ENCODE measurements around the gene CPA4. TPM values are rescaled to one million over a fixed set of nuclear protein-coding genes. Genes with fewer than 3 reads are reported as not detected.

The CPA4 gene
- total RNA-seq, 2 experiments from 2014 or later = not detected

- no TSS peak for BruUV-seq (replicated peaks)
- no peak overlapping the region for H3K4me3 ChIP-seq (ENCODE audit: low read depth, low read length, poor library complexity, severe bottlenecking)
- TF ChIP-seq EZH2phosphoT487 (IDR thresholded peaks at IDR 0.05; ENCODE audit: borderline replicate concordance, low read depth, low read length) = no peak
- TF ChIP-seq CTCF (conservative IDR thresholded peaks at IDR 0.05; ENCODE audit: low read length) = no peak
- H3K27ac ChIP-seq (ENCODE audit: low read depth, low read length, poor library complexity, severe bottlenecking) = no peak overlapping the region
- no peaks in the 10 kb centered on the region for H3K9me3 ChIP-seq (ENCODE audit: low read length)
- no peaks in the 10 kb centered on the region for H3K4me1 ChIP-seq (ENCODE audit: insufficient read depth, low read length, poor library complexity, severe bottlenecking)
- CTCF ChIA-PET (ENCODE audit: unreplicated experiment) = no interaction called here
- no peak overlapping the region for H3K4me2 ChIP-seq (ENCODE audit: low read length)
- H3K79me2 ChIP-seq (ENCODE audit: insufficient read depth, low read depth, low read length) = no peaks in the 10 kb centered on the region
- POLR2A ChIA-PET = no interaction called here
- no peaks in the 10 kb centered on the region for H3K36me3 ChIP-seq (ENCODE audit: insufficient read depth, low read length)
- intact Hi-C loops (cut with micrococcal nuclease; ENCODE audit: unreplicated experiment) = no loop called here
- H4K20me1 ChIP-seq (ENCODE audit: insufficient read depth, low read length) = no peaks in the 10 kb centered on the region
- H2AFZ ChIP-seq (ENCODE audit: low read length) = no peak overlapping the region
- no peak for DNase-seq (ENCODE audit: low spot score)
- no peaks in the 10 kb centered on the region for H3K9me2 ChIP-seq (ENCODE audit: insufficient read depth, low read length)
Observed at GRCh38 chr7:130281260-130281659, 11.7 kb upstream of the CPA4 start.

- H3K27ac ChIP-seq (ENCODE audit: low read depth, low read length, poor library complexity, severe bottlenecking) = no peak overlapping the region
- intact Hi-C loops (cut with micrococcal nuclease; ENCODE audit: unreplicated experiment) = no loop called here
- H3K4me2 ChIP-seq (ENCODE audit: low read length) = no peak overlapping the region
- no peaks in the 10 kb centered on the region for H3K9me3 ChIP-seq (ENCODE audit: low read length)
- no peaks in the 10 kb centered on the region for H4K20me1 ChIP-seq (ENCODE audit: insufficient read depth, low read length)
- no peaks in the 10 kb centered on the region for H3K79me2 ChIP-seq (ENCODE audit: insufficient read depth, low read depth, low read length)
- H3K4me1 ChIP-seq (ENCODE audit: insufficient read depth, low read length, poor library complexity, severe bottlenecking) = no peaks in the 10 kb centered on the region
- H3K9me2 ChIP-seq (ENCODE audit: insufficient read depth, low read length) = no peaks in the 10 kb centered on the region
- no peak overlapping the region for H2AFZ ChIP-seq (ENCODE audit: low read length)
- ChIA-PET POLR2A (no interaction called here), CTCF (ENCODE audit: unreplicated experiment) (no interaction called here)
- no peak overlapping the region for H3K4me3 ChIP-seq (ENCODE audit: low read depth, low read length, poor library complexity, severe bottlenecking)
- no peak for DNase-seq (ENCODE audit: low spot score)
- BruUV-seq (replicated peaks) = no TSS peak
- no peak for TF ChIP-seq CTCF (conservative IDR thresholded peaks at IDR 0.05; ENCODE audit: low read length)
- no peak for TF ChIP-seq EZH2phosphoT487 (IDR thresholded peaks at IDR 0.05; ENCODE audit: borderline replicate concordance, low read depth, low read length)
- H3K36me3 ChIP-seq (ENCODE audit: insufficient read depth, low read length) = no peaks in the 10 kb centered on the region
Observed at GRCh38 chr7:130286881-130287280, 6.1 kb upstream of the CPA4 start.

DNA sequence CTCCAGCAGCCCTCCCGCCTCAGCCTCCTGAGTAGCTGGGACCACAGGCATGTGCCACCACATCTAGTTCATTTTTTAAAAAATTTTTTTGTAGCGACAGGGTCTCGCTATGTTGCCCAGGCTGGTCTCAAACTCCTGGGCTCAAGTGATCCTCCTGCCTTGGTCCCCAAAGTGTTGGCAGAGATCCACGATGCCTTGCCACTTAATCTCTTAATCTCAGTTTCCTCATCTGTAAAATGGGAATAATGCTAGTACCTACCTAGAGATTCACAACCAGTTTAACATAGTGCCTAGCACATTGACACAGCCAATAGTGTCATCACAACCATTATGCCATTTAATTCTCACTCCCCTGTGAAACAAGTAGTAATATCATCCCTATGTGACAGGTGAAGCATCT is 4.8 kb upstream of the CPA4 start:
- Histone ChIP-seq H3K36me3 (ENCODE audit: insufficient read depth, low read length) (no peaks in the 10 kb centered on the region), H3K4me2 (ENCODE audit: low read length) (no peak overlapping the region), H2AFZ (ENCODE audit: low read length) (no peak overlapping the region), H3K79me2 (ENCODE audit: insufficient read depth, low read depth, low read length) (no peaks in the 10 kb centered on the region), H4K20me1 (ENCODE audit: insufficient read depth, low read length) (no peaks in the 10 kb centered on the region), H3K4me1 (ENCODE audit: insufficient read depth, low read length, poor library complexity, severe bottlenecking) (no peaks in the 10 kb centered on the region), H3K27ac (ENCODE audit: low read depth, low read length, poor library complexity, severe bottlenecking) (no peak overlapping the region), H3K4me3 (ENCODE audit: low read depth, low read length, poor library complexity, severe bottlenecking) (no peak overlapping the region), H3K9me2 (ENCODE audit: insufficient read depth, low read length) (no peaks in the 10 kb centered on the region), H3K9me3 (ENCODE audit: low read length) (no peaks in the 10 kb centered on the region)
- ChIA-PET CTCF (ENCODE audit: unreplicated experiment) (no interaction called here), POLR2A (interaction anchor here (0.6 kb wide), 1 partner anchor 597 kb away, joined by 3 read pairs; no protein-coding TSS in a partner anchor)
- TF ChIP-seq CTCF (conservative IDR thresholded peaks at IDR 0.05; ENCODE audit: low read length) (no peak), EZH2phosphoT487 (IDR thresholded peaks at IDR 0.05; ENCODE audit: borderline replicate concordance, low read depth, low read length) (no peak)
- BruUV-seq (replicated peaks) = no TSS peak
- intact Hi-C loops (cut with micrococcal nuclease; ENCODE audit: unreplicated experiment) = no loop called here
- no peak for DNase-seq (ENCODE audit: low spot score)
